ENCODE measurements around the gene TAX1BP3.

GRCh38 chr17:3697103-3697476 is 28.7 kb upstream of the TAX1BP3 start:
- TF ChIP-seq POLR2A (IDR thresholded peaks at IDR 0.05) = no peak
- TF ChIP-seq CTCF (IDR thresholded peaks at IDR 0.05) = no peak
